ENCODE results near the gene HBG1. TPM values are rescaled to one million over a fixed set of nuclear protein-coding genes. Genes with fewer than 3 reads are reported as not detected.
"Not testable (repeated sequence)": the region's sequence is repeated elsewhere in the genome, so short reads cannot be mapped to it uniquely, and the experiment has no call there.

The HBG1 gene
- total RNA-seq, 1 donor from 2014 or later: 2.5 TPM

- DNase-seq (ENCODE audit: low spot score): no peak
- ATAC-seq: no peak
Measured at GRCh38 chr11:5279471-5280090, 29.9 kb upstream of the HBG1 start.

- DNase-seq (ENCODE audit: low spot score) (no peak), ATAC-seq (no peak)
Measured at GRCh38 chr11:5277807-5278382, 28.2 kb upstream of the HBG1 start.

GRCh38 chr11:5276697-5277096 lies 27.0 kb upstream of the HBG1 start:
- DNase-seq (ENCODE audit: low spot score) (no peak), ATAC-seq (no peak)

GRCh38 chr11:5275369-5276110 lies 25.9 kb upstream of the HBG1 start:
- ATAC-seq (no peak), DNase-seq (ENCODE audit: low spot score) (no peak)

- ATAC-seq (no peak), DNase-seq (ENCODE audit: low spot score) (no peak)
Measured at GRCh38 chr11:5274395-5274794, 24.7 kb upstream of the HBG1 start.

GRCh38 chr11:5272395-5273017 lies 22.8 kb upstream of the HBG1 start:
- no peak for DNase-seq (ENCODE audit: low spot score)
- no peak for ATAC-seq

GRCh38 chr11:5269715-5270147 lies 20.1 kb upstream of the HBG1 start, which contains the start of gene HBE1:
HBE1 (minus strand) TSS chr11:5269945; CDS start chr11:5269890, 55 bp downstream.
- no peak for DNase-seq (ENCODE audit: low spot score)
- no peak for ATAC-seq

GRCh38 chr11:5267033-5267563 lies 17.4 kb upstream of the HBG1 start:
- no peak for DNase-seq (ENCODE audit: low spot score)
- no peak for ATAC-seq

- DNase-seq (ENCODE audit: low spot score): no peak
- no peak for ATAC-seq
Measured at GRCh38 chr11:5266609-5267008, 17.0 kb upstream of the HBG1 start.

GRCh38 chr11:5265832-5266231 lies 16.2 kb upstream of the HBG1 start:
- ATAC-seq: no peak
- DNase-seq (ENCODE audit: low spot score): no peak

GRCh38 chr11:5258543-5259262 lies 9.0 kb upstream of the HBG1 start:
- no peak for DNase-seq (ENCODE audit: low spot score)
- ATAC-seq: no peak

GRCh38 chr11:5257296-5257695 lies 7.6 kb upstream of the HBG1 start:
- ATAC-seq (no peak), DNase-seq (ENCODE audit: low spot score) (no peak)

- not testable (repeated sequence) for ATAC-seq; DNase-seq (ENCODE audit: low spot score)
Measured at GRCh38 chr11:5254646-5255413, 5.2 kb upstream of the HBG1 start, which contains the start of gene HBG2. HBG2 (minus strand) TSS chr11:5254781; CDS start chr11:5254728, 53 bp downstream.

GRCh38 chr11:5254023-5254422 lies 4.4 kb upstream of the HBG1 start:
- not testable (repeated sequence) for ATAC-seq; DNase-seq (ENCODE audit: low spot score)

GRCh38 chr11:5253440-5253839 lies 3.8 kb upstream of the HBG1 start:
- not testable (repeated sequence) for DNase-seq (ENCODE audit: low spot score); ATAC-seq

GRCh38 chr11:5252919-5253265 lies 3.2 kb upstream of the HBG1 start:
- DNase-seq (ENCODE audit: low spot score) (no peak), ATAC-seq (no peak)

- DNase-seq (ENCODE audit: low spot score): no peak
Measured at GRCh38 chr11:5252192-5252918, 2.7 kb upstream of the HBG1 start.

GRCh38 chr11:5251746-5252145 lies 2.1 kb upstream of the HBG1 start:
- ATAC-seq: no peak

More at GRCh38 chr11:5252192-5252918, 2.7 kb upstream of the HBG1 start:
- no peak for ATAC-seq

GRCh38 chr11:5250543-5251204 lies 1.0 kb upstream of the HBG1 start:
- DNase-seq (ENCODE audit: low spot score) (no peak), ATAC-seq (no peak)

More at GRCh38 chr11:5251746-5252145, 2.1 kb upstream of the HBG1 start:
- no peak for DNase-seq (ENCODE audit: low spot score)
